Esophagus squamous epithelium (tissue), 5 donors: ENCODE measurements around the gene TLK1. TPM values are rescaled to one million over a fixed set of nuclear protein-coding genes. Genes with fewer than 3 reads are reported as not detected.
A peak's percentile ranks its signal among the peaks of the same experiment; 100 is the strongest.
"Not testable (repeated sequence)": the region's sequence is repeated elsewhere in the genome, so short reads cannot be mapped to it uniquely, and the experiment has no call there.

Source experiments
- DNase-seq: peaks from one replicate; lab custom pipeline; 2025; lab: John Stamatoyannopoulos, UW
- H3K27ac ChIP-seq, 4 donors: fragments of 200-600 bp; sonication (generic); one replicate each; pipeline ENCODE4 v1.5.1; 2016 to 2019; ENCODE audit warnings: mild to moderate bottlenecking in 1 of 4
- H3K27me3 ChIP-seq, 4 donors: fragments of 200-600 bp; sonication (generic); 1 replicate in 3 of 4; 2 replicates in 1 of 4; pipeline versions ENCODE4 v1.5.1 to v1.6.0; 2017 to 2021; ENCODE audit warnings: antibody characterized with exemption in 1 of 4
- H3K36me3 ChIP-seq, 3 donors: fragments of 200-600 bp; sonication (generic); one replicate each; pipeline ENCODE4 v1.5.1; 2016 to 2019
- H3K4me1 ChIP-seq, 3 donors: fragments of 200-600 bp; sonication (generic); one replicate each; pipeline ENCODE4 v1.5.1; 2017 to 2019
- H3K4me3 ChIP-seq, 4 donors: fragments of 200-600 bp; sonication (generic); 1 replicate in 3 of 4; 2 replicates in 1 of 4; pipeline ENCODE4 v1.5.1; 2016 to 2019; ENCODE audit warnings: mild to moderate bottlenecking in 2 of 4, moderate library complexity in 1 of 4
- H3K9me3 ChIP-seq, 3 donors: fragments of 200-600 bp; sonication (generic); one replicate each; pipeline ENCODE4 v1.5.1; 2016 to 2019
- POLR2A ChIP-seq, 4 donors: fragments of 450-650 bp; IDR thresholded peaks; one replicate each; pipeline ENCODE4 v1.6.1; 2017; ENCODE audit warnings: antibody characterized with exemption in 4 of 4, mild to moderate bottlenecking in 4 of 4, moderate library complexity in 3 of 4
- WGBS, 2 donors: methylation state at CpG; one replicate each; pipeline ENCODE4 v1.1.5; 2018; 5-methylcytosine and 5-hydroxymethylcytosine counted together
- intact Hi-C: fragments of 100-400 bp; cut with DNase I; formaldehyde crosslinking; loops from one replicate; pipeline ENCODE4 v1.15.0; 2022
- total RNA-seq, 4 donors: library from RNA; depleted of rRNA; stranded (reverse); fragments of >200 nt; gene quantifications; one replicate each; pipeline ENCODE4 v1.1.0, GENCODE V29; 2016
- TF ChIP-seq, protein P1 (sequence below), 6 experiments: fragments of 450-650 bp in 4 of 6; fragments of 200-600 bp in 2 of 6; sonication (generic) in 2 of 6; IDR thresholded peaks; one replicate each; pipeline ENCODE4 v1.5.1; 2016 to 2019; ENCODE audit warnings: antibody characterized with exemption in 6 of 6, mild to moderate bottlenecking in 4 of 6, moderate library complexity in 4 of 6
- donor health status: DM: yes; HTN: yes; CAD: no.

The TLK1 gene
- total RNA-seq, 4 donors from 2014 or later: 11.1 to 24.5 (median 20.0) TPM

DNA sequence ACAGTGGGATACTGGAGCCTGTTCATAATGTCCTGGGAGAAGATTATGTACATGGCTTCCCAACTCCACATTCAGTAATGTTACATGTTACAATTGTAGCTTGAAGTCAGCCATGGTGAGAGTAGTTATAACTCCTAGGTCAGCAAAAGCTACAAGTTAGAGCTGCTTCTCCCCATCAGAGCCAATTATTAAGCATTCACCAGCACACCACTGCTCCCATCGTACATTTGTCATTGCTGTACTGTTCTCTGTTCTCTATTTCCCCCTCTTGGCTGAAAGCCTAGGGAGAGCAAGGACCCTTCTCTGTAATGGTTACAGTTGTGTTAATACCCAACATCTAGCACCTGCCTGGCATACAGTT is 5.3 kb upstream of the TLK1 start:
- TF ChIP-seq, protein P1, sequence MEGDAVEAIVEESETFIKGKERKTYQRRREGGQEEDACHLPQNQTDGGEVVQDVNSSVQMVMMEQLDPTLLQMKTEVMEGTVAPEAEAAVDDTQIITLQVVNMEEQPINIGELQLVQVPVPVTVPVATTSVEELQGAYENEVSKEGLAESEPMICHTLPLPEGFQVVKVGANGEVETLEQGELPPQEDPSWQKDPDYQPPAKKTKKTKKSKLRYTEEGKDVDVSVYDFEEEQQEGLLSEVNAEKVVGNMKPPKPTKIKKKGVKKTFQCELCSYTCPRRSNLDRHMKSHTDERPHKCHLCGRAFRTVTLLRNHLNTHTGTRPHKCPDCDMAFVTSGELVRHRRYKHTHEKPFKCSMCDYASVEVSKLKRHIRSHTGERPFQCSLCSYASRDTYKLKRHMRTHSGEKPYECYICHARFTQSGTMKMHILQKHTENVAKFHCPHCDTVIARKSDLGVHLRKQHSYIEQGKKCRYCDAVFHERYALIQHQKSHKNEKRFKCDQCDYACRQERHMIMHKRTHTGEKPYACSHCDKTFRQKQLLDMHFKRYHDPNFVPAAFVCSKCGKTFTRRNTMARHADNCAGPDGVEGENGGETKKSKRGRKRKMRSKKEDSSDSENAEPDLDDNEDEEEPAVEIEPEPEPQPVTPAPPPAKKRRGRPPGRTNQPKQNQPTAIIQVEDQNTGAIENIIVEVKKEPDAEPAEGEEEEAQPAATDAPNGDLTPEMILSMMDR (IDR thresholded peaks at IDR 0.05): no peak
- no peak for TF ChIP-seq POLR2A (IDR thresholded peaks at IDR 0.05)
- H3K27me3 ChIP-seq: no peaks in the 10 kb centered on the region
- H3K9me3 ChIP-seq: no peaks in the 10 kb centered on the region
- no peak overlapping the region for H3K27ac ChIP-seq
- 75 to 85% methylated on average over 1 of the region's 1 CpG for WGBS, 2 donors
- peaks cover 0 to 21% (median 0%) of the 10 kb centered on the region in 3 donors for H3K4me1 ChIP-seq
- intact Hi-C loops: loop anchor here (10.0 kb wide), 1 partner anchor 191 kb away; no protein-coding TSS in a partner anchor
- no peaks in the 10 kb centered on the region for H3K36me3 ChIP-seq
- no peak overlapping the region for H3K4me3 ChIP-seq
- DNase-seq: no peak

DNA sequence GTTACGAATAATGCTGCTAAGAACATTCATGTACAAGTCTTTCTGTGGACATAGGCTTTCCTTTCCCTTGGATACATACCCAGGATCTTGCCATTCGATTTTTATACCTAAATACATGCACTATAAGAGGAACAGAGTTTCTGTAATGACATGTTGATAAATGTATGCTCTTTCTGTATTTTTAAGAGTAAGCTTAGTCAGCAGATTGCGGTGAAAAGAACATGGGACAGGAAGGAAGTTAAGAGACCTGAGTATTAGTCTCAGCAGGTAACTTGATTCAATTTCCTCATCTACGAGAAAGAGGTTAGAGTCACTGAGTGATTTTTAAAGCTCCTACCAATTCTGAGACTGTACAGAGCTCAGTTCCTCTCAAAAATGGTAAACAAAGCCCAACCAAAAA is 2.6 kb upstream of the TLK1 start:
- peaks cover 0 to 37% (median 4%) of the 10 kb centered on the region in 3 donors for H3K4me1 ChIP-seq
- 48 to 70% methylated on average over 4 of the region's 4 CpGs for WGBS, 2 donors
- no peak overlapping the region for H3K4me3 ChIP-seq
- intact Hi-C loops: loop anchor here (10.0 kb wide), 1 partner anchor 188 kb away; no protein-coding TSS in a partner anchor
- no peak for DNase-seq
- no peaks in the 10 kb centered on the region for H3K9me3 ChIP-seq
- H3K27ac ChIP-seq: peak overlapping the region in 1 of 4 donors; percentile 23
- no peak for TF ChIP-seq POLR2A (IDR thresholded peaks at IDR 0.05)
- TF ChIP-seq, protein P1 (IDR thresholded peaks at IDR 0.05): no peak
- no peaks in the 10 kb centered on the region for H3K27me3 ChIP-seq
- H3K36me3 ChIP-seq: no peaks in the 10 kb centered on the region

DNA sequence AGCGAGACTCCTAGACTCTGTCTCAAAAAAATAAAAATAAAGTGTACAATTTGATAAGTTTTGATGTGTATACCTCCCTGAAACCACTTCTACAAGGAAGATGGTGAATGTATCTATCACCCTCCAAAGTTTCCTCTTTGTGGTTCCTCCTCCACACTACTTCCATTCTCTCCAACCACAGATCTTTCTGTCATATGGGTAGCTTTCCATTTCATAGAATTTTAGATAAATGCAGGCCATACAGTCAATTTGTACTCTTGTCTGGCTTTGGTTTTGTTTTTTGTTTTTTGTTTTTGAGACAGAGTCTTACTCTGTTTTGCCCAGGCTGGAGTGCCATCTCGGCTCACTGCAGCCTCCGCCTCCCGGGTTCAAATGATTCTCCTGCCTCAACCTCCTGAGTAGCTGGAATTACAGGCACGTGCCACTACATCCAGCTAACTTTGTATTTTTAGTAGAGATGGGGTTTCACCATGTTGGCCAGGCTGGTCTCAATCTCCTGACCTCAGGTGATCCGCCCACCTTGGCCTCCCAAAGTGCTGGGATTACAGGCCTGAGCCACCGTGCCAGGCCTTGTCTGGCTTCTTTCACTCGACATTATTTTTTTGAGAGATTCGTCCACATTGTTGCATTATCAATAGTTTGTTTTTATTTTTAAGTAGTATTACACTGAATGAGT is 2.0 kb upstream of the TLK1 start:
- H3K4me1 ChIP-seq: peaks cover 0 to 43% (median 4%) of the 10 kb centered on the region in 3 donors
- intact Hi-C loops: loop anchor here (10.0 kb wide), 1 partner anchor 188 kb away; no protein-coding TSS in a partner anchor
- H3K9me3 ChIP-seq, DNase-seq, H3K4me3 ChIP-seq, H3K27ac ChIP-seq, H3K36me3 ChIP-seq, H3K27me3 ChIP-seq: not testable (repeated sequence)
- 74 to 93% methylated on average over 9 of the region's 9 CpGs for WGBS, 2 donors

DNA sequence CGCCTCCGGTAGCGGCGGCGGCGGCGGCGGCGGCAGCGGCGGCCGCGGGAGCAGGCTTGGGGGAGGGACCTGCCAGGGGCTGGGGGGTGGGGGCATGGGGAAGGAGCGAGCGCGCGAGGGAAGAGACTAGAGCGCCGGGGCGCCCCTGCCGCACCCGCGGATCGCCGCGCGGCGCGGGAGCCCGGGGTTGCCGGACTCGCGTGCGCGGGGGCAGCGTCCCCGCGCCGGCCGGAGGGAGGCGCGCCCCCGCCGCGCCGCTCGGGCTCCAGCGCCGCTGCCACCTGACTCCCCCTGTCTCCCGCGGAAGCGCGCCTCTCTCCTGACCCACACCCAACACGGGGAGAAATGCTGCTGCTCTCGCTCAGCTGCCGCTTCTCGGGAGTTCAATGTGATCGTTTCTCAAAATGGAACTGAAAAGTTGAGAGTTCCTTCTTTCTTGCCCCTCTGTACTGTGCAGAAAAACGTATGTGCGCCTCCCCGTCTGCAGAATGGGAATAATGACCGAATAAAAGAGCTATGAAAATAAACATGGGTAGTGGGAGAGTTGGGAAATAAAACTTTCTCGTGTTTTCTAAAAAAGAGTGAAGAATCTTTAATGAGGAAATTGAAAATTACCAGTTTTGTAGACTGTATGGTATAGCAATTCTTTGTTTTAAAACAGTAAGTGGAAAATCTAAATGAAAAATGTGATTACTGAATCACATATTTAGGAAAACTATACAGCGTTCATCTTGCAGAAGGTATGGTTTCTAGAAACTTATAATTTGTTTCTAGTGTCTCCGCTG is 455 bp upstream of the TLK1 start:
- peak overlapping the region; percentile 93 to 97 (median 96) for H3K27ac ChIP-seq
- intact Hi-C loops: loop anchor here (10.0 kb wide), 1 partner anchor 186 kb away; no protein-coding TSS in a partner anchor
- no peaks in the 10 kb centered on the region for H3K9me3 ChIP-seq
- 2 to 4% methylated on average over 7 to 16 of the region's 65 CpGs for WGBS, 2 donors
- no peaks in the 10 kb centered on the region for H3K27me3 ChIP-seq
- peaks cover 0 to 56% (median 4%) of the 10 kb centered on the region in 3 donors for H3K4me1 ChIP-seq
- DNase-seq: peak; percentile 7
- TF ChIP-seq, protein P1 (IDR thresholded peaks at IDR 0.05): no peak
- no peak for TF ChIP-seq POLR2A (IDR thresholded peaks at IDR 0.05)
- H3K36me3 ChIP-seq: no peaks in the 10 kb centered on the region
- peak overlapping the region; percentile 82 to 97 (median 84) for H3K4me3 ChIP-seq

DNA sequence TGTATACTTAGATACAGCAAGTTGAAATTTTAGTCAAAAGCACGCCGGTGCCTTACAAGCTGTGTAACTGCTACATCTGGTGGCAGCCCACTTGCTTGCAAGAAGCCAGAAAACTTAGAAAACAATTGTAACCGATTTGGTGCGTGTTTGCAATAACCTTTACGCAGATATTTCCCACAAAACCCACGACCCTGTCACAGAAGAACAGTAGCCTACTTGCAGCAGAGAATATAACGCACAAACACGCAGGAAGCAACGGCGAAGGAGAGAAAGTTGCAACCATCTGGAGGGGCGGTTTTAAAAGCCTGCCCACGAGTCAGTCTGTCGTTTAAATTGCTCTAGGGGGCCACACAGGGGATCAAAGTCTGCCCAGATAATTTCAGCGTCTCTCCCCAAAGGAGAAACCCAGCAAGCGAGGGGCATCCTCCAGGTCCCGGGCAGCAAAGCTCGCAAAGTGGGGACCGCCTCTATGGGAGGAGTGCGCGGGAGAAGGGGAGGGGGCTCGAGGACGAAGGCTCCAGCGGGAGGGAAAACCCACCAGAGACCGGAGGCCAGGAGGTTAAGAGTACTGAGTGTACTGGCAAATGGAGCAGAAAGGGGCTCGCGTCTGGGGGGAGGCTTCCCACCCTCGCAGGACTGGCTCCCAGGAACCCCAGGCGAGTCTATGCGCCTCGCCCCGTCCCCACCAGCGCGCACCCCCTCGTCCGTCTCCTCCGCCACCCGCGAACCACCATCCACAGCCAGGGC is 1.1 kb downstream of the TLK1 start:
- peak overlapping the region; percentile 82 to 97 (median 84) for H3K4me3 ChIP-seq
- TF ChIP-seq, protein P1 (IDR thresholded peaks at IDR 0.05): peak in 3 of 6 experiments; percentile 12 to 35 (median 34)
- TF ChIP-seq POLR2A (IDR thresholded peaks at IDR 0.05): peak in 1 of 4 donors; percentile 8
- no peaks in the 10 kb centered on the region for H3K27me3 ChIP-seq
- no peak for DNase-seq
- intact Hi-C loops: loop anchor here (10.0 kb wide), 1 partner anchor 185 kb away; no protein-coding TSS in a partner anchor
- H3K36me3 ChIP-seq: no peaks in the 10 kb centered on the region
- peaks cover 0 to 63% (median 4%) of the 10 kb centered on the region in 3 donors for H3K4me1 ChIP-seq
- 1% methylated on average over 20 to 26 of the region's 38 CpGs for WGBS, 2 donors
- H3K9me3 ChIP-seq: no peaks in the 10 kb centered on the region
- H3K27ac ChIP-seq: peak overlapping the region; percentile 93 to 97 (median 96)
